Activated B cell treated with CpG ODN at 0.5 μM for 24 hours (primary cell): ENCODE data around the gene FBXO2. TPM values are rescaled to one million over a fixed set of nuclear protein-coding genes. Genes with fewer than 3 reads are reported as not detected.
A peak's percentile ranks its signal among the peaks of the same experiment; 100 is the strongest.
"Not testable (repeated sequence)": the region's sequence is repeated elsewhere in the genome, so short reads cannot be mapped to it uniquely, and the experiment has no call there.

Experiments used
- ATAC-seq: fragments of 200-7000 bp; cut with Tn5 transposase; one replicate; pipeline ENCODE4 v1.10.0; 2021; ENCODE audit warnings: low read depth, mild to moderate bottlenecking, moderate library complexity
- CTCF ChIA-PET: fragments of 350-600 bp; sonication (Branson Sonifier 250); formaldehyde crosslinking; loops from one replicate; lab custom pipeline; 2021; ENCODE audit warnings: antibody characterized with exemption; lab: Charles Lee
- POLR2A ChIA-PET: fragments of 350-600 bp; sonication (Branson Sonifier 250); formaldehyde crosslinking; loops from one replicate; lab custom pipeline; 2021; ENCODE audit warnings: antibody characterized with exemption; lab: Charles Lee
- DNase-seq: peaks from one replicate; pipeline ENCODE4 v3.0.0; 2022
- H3K27ac Mint-ChIP-seq: one replicate; pipeline ENCODE4 v1.8.0; 2020; ENCODE audit warnings: mixed read lengths
- H3K27me3 Mint-ChIP-seq: one replicate; pipeline ENCODE4 v1.8.0; 2021; ENCODE audit warnings: mixed read lengths
- H3K36me3 Mint-ChIP-seq: one replicate; pipeline ENCODE4 v1.8.0; 2021; ENCODE audit warnings: low read depth, mixed read lengths
- H3K4me1 Mint-ChIP-seq: one replicate; pipeline ENCODE4 v1.8.0; 2021; ENCODE audit warnings: mixed read lengths
- H3K4me3 Mint-ChIP-seq: one replicate; pipeline ENCODE4 v1.8.0; 2020; ENCODE audit warnings: mild to moderate bottlenecking, mixed read lengths
- H3K9me3 Mint-ChIP-seq: one replicate; pipeline ENCODE4 v1.8.0; 2020; ENCODE audit warnings: mixed read lengths
- CTCF ChIP-seq: fragments of 200-600 bp; IDR thresholded peaks from one replicate; pipeline ENCODE4 v1.8.0; 2022; ENCODE audit warnings: antibody characterized with exemption, mild to moderate bottlenecking
- intact Hi-C: fragments of 100-400 bp; cut with micrococcal nuclease; formaldehyde crosslinking; loops from one replicate; pipeline ENCODE4 v1.15.1; 2024
- total RNA-seq: library from RNA; stranded (reverse); gene quantifications from 2 replicates; pipeline ENCODE4 v1.2.3, GENCODE V29; 2022

The FBXO2 gene
- total RNA-seq, 1 donor from 2014 or later, result 4.2 TPM

DNA sequence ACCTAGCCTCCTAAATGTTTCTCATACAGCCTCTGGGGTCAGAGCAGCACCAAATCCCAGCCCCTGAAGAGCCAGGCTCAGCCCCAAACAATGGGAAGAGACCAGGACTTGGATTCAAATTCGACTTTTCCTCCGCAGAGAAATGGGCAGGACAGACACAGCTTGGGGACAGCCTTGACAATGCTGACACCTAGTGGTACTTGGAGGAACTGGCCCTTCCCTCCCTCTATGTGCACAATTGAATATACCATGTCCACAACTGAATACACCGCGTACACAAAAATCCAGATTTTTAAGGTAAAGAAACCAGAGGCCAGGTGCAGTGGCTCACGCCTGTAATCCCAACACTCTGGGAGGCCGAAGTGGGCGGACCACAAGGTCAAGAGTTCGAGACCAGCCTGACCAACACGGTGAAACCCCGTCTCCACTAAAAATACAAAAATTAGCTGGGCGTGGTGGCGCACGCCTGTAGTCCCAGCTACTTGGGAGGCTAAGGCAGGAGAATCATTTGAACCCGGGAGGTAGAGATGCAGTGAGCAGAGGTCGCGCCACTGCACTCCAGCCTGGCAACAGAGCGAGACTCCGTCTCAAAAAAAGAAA, 11.7 kb downstream of the FBXO2 start:
- peak; percentile 95 for TF ChIP-seq CTCF
- H3K4me3 Mint-ChIP-seq, H3K9me3 Mint-ChIP-seq, H3K27me3 Mint-ChIP-seq, H3K36me3 Mint-ChIP-seq, H3K4me1 Mint-ChIP-seq, H3K27ac Mint-ChIP-seq: not testable (repeated sequence)
- DNase-seq (peak; percentile 40), ATAC-seq (peak; percentile 88)
- POLR2A ChIA-PET, result interaction anchor here (0.5 to 1.0 kb wide), 3 partner anchors 39 to 418 kb away, joined by 3 to 6 read pairs (median 3); no protein-coding TSS in a partner anchor
- intact Hi-C loops, result loop anchor here (1.0 to 2.0 kb wide), 4 partner anchors 164 to 605 kb away; partner anchors contain the start of gene DISP3
- CTCF ChIA-PET, result interaction anchor here (0.8 to 5.8 kb wide), 9 partner anchors 22 to 604 kb away, joined by 3 to 101 read pairs (median 9); partner anchors contain the start of gene FBXO6

DNA sequence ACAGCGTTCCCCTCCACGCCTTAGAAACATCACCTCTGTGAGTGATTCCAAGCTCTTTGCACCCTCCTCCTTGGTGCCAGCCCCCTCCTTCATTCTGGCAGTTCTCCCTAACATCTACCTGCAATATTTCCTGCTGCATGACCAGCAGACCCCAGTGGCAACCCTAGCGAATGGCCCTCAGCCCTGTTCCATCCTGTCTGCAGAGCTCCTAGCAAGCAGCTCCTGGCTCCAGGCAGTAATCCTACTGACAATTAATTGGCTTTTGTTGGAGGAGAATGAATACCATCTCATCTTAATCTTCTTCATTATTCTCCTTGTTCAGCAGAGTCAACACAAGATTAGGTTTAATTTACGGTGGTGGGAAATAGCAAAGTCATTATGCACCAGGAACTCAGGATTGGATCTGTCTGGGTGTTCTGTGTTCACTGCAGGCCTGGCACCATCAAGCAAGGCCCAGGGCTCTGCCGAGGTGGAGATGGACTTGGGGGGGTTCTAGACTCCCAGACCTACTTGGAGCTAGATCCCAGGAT, 12.4 kb downstream of the FBXO2 start:
- POLR2A ChIA-PET, result interaction anchor here (1.0 kb wide), 1 partner anchor 400 kb away, joined by 3 read pairs; no protein-coding TSS in a partner anchor
- TF ChIP-seq CTCF, result no peak

DNA sequence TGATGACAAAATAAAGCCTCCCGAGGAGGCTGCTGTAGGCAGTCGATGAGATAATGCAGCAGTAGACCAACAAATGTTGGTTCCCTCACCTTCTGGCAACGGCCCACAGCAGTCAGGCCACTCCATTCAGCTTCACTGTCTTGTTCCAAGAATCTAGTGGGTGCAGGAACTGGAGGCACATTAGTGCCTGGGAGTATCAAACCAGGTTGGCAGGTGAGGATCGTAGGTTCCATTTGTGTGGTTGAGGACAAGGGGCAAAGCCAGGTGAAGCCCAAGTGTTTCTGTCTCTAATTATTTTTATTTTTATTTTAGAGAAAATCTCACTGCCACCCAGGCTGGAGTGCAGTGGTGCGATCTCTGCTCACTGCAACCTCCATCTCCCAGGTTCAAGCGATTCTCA, 13.3 kb downstream of the FBXO2 start:
- ATAC-seq (no peak), DNase-seq (no peak)
- intact Hi-C loops, result no loop called here
- POLR2A ChIA-PET, result no interaction called here
- Mint-ChIP-seq H3K27me3 (peaks cover 10% of the 10 kb centered on the region), H3K4me3 (no peak overlapping the region), H3K9me3 (no peaks in the 10 kb centered on the region), H3K4me1 (peaks cover under 1% of the 10 kb centered on the region), H3K27ac (no peak overlapping the region), H3K36me3 (no peaks in the 10 kb centered on the region)
- CTCF ChIA-PET, result interaction anchor here (1.0 to 5.8 kb wide), 5 partner anchors 8 to 603 kb away, joined by 3 to 101 read pairs (median 9); no protein-coding TSS in a partner anchor
- TF ChIP-seq CTCF, result no peak

More for the DNA sequence above, 12.4 kb downstream of the FBXO2 start:
- no peak for DNase-seq
- H3K4me3 Mint-ChIP-seq, result no peak overlapping the region
- H3K9me3 Mint-ChIP-seq, result no peaks in the 10 kb centered on the region
- intact Hi-C loops, result loop anchor here (1.0 to 2.0 kb wide), 4 partner anchors 163 to 605 kb away; partner anchors contain the start of gene DISP3
- no peaks in the 10 kb centered on the region for H3K4me1 Mint-ChIP-seq
- no peak overlapping the region for H3K27ac Mint-ChIP-seq
- no peaks in the 10 kb centered on the region for H3K36me3 Mint-ChIP-seq
- peaks cover 5% of the 10 kb centered on the region for H3K27me3 Mint-ChIP-seq
- CTCF ChIA-PET, result interaction anchor here (0.8 to 5.8 kb wide), 10 partner anchors 9 to 604 kb away, joined by 3 to 101 read pairs (median 6); partner anchors contain the start of gene FBXO6
- ATAC-seq, result no peak

DNA sequence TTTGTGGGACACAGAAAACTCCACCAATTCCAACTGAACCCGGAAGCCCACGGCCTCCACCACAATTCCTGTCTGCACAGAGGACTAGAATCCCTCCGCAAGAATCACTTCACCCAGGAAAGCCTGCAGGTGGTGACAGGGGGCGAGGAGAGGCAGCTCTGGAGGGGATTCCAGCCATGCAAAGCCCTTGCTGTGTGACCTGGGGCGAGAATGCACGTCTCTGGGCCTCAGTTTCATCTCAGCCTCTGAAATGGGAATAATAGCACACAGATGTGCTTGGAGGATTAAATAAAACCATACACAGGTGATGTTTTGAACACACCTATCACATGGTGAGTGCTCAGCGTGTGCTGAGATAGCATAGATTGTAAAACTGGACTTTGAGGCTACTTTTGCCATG, 14.1 kb downstream of the FBXO2 start:
- H3K27me3 Mint-ChIP-seq, result peaks cover 12% of the 10 kb centered on the region
- no peaks in the 10 kb centered on the region for H3K9me3 Mint-ChIP-seq
- H3K4me1 Mint-ChIP-seq, result peaks cover 3% of the 10 kb centered on the region
- ChIA-PET POLR2A (interaction anchor here (0.6 kb wide), 1 partner anchor 107 kb away, joined by 6 read pairs; no protein-coding TSS in a partner anchor), CTCF (no interaction called here)
- no peaks in the 10 kb centered on the region for H3K36me3 Mint-ChIP-seq
- intact Hi-C loops, result no loop called here
- no peak overlapping the region for H3K27ac Mint-ChIP-seq
- ATAC-seq (no peak), DNase-seq (no peak)
- no peak for TF ChIP-seq CTCF
- no peak overlapping the region for H3K4me3 Mint-ChIP-seq

DNA sequence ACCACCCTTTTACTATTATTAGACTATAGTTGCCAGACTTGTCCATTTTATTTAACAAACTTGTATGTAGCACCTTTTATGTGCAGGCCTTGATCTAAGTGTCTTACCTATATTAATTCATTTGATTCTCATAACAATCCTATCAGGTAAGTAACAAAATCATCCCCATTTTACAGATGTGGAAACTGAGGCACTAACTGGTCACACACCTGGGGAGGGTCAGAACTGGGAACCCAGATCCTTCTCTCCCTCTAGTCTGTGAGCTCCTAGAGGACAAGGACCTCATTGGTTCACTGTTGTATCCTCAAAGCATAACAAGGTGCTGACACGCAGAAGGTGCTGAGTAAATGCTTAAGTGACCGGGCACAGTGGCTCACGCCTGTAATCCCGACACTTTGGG, 14.9 kb downstream of the FBXO2 start:
- H3K27me3 Mint-ChIP-seq, result peaks cover 12% of the 10 kb centered on the region
- H3K27ac Mint-ChIP-seq, result no peak overlapping the region
- TF ChIP-seq CTCF, result no peak
- peaks cover 11% of the 10 kb centered on the region for H3K4me1 Mint-ChIP-seq
- DNase-seq (no peak), ATAC-seq (no peak)
- ChIA-PET CTCF (no interaction called here), POLR2A (no interaction called here)
- no peak overlapping the region for H3K4me3 Mint-ChIP-seq
- H3K36me3 Mint-ChIP-seq, result no peaks in the 10 kb centered on the region
- intact Hi-C loops, result no loop called here
- H3K9me3 Mint-ChIP-seq, result no peaks in the 10 kb centered on the region
